GM18867 (cell line): ENCODE data around the gene ETV3.

Experiments used
- ATAC-seq: cut with Tn5 transposase; IDR thresholded peaks from one replicate; pipeline ENCODE4 v1.9.1; 2021; ENCODE audit warnings: mild to moderate bottlenecking, moderate library complexity; ENCODE audit not compliant: unreplicated experiment

The ETV3 gene

DNA sequence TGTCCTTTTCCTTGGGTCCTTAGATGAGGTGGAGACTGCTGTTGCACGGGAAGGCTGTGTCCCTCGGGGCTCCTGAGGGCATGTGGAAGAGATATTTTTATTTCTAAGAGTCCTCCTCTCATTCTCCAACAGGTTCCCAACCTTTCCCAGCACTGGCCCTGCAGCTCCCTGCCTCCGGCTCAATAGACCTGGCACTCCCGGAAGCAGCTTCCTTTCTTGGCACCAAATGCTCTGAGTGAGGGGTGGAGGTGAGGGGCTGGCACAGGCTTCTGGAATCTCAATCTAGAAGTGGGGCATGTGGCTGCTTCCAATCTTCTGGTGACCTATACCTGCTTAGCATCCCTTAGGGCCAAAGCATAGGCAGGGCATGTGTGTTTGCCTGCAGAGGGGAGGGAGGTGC lies 43.1 kb downstream of the ETV3 start:
- no peak for ATAC-seq

DNA sequence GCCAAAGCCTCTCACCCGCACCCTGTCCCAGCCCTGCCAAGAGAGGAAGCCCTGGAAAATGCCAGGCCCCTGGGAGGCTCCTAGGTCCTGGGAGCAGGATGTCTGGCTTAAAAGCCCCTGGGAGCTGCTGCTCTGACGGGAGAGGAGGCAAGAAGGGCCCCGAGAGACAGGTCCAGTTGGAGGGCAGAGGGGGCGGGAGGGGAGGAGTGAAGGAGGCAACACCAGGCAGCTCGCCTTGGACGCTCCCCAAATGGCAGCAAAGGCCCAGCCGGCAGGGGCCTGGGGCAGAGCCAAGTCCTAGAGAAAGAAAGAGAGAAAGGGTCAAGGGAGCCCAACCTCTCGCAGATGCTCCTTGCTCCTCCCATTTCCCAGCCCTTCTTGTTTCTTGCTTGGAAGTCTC lies 45.4 kb downstream of the ETV3 start:
- ATAC-seq = no peak

DNA sequence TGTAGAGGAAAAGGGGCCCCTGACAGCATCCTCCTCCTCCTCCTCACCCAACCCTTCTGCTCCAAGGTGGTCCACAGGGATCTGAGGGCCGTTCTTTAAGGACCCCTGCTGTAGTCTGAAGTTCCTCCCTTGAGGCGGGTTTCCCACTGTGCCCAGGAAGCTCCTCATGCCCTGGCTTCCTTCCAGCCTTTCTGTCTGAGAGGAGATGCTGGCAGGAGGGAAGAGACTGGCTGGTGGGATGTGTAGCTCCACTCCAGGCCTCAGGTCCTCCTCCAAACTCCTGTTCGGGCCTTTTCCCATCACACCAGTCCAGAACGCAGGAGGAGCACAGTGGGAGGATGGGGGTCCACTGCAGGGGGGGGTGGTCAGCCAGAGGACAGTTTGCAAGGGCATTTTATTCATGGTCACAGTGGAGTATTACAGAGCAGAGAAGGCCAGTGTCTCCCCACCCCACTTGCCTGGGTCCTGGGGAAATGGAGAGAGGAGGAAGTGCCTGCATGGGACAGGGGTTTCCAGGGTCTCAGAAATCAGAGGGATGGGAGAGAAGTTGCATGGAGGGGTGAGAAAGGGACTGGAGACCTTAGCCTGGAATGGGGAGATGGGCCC lies 46.4 kb downstream of the ETV3 start:
- ATAC-seq = no peak

DNA sequence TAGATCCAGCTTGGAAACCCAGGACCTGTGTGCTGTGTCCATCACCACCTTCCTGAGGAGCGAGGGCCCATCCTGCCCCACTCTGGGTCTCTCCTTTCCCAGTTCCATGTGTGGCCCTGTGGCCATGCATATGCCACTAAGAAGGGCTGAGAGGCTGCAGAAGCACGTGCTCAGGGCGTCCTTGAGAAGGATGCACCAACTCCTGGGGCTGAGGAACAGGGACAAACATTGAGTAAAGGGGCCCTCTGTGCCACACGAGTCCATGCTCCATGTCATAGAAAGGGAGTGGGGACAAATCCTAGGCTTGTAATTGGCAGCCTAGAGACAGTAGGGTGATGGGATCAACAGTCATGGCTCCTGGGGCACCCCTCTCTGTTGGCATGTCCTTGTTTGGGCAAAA lies 47.0 kb downstream of the ETV3 start:
- ATAC-seq = no peak

DNA sequence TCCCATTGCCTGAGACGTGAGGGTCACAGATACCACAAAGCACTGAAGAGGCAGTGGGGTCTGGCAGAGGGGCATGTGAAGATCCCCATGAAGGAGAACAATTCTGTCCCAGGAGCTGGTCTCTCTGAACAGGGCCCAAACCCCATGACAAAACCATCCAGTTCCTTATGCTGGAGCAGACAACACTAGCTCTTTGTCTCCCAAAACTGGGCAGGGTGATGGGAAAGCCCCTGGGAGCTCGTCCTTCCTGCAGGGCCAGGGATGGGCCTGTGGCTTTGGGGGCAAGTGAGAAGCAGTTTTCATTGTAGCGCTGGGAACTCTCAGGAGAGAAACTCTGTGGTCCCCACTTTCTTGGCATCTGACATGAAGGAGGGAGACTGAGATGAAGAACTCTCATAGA lies 47.4 kb downstream of the ETV3 start:
- ATAC-seq = no peak

DNA sequence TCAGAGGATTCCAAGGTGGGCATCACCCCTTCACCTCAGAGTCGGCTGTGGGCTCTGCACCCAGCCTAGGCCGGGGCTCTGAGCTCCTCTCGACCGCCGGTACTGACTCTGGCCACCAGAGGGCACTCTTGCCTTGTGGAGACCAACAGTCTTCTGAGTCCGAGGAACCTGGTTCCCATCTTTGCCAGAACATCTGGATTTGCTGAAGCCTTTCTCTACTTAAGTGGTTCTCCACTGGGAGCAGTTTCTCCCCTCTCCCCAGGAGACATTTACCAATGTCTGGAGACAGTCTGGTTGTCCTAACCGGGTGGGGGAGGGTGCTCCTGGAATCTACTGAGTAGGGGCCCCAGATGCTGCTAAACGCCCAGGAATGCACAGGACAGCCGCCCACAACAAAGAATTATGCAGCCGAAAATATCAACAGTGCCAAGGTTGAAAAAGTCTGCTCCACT lies 48.0 kb downstream of the ETV3 start:
- ATAC-seq = peak; percentile 40

DNA sequence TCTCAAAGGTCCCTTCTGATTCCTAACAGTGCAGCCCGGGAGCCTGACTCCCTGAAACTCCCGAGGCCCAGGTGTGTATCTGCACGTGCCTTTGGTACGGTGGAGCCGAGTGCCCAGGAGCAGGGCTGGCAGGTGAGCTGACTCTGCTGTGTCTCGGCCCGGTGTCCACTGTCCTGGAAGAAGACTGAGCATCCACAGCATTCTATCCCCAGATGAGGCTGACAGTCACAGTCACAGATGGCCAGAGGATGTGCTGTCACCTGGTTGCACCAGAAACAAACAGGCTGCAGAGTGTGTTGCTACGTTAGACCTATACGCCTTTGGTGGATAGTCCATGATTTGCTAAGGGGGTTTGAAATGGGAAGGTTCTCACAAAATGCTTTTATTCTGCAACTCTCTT lies 48.4 kb downstream of the ETV3 start:
- no peak for ATAC-seq

DNA sequence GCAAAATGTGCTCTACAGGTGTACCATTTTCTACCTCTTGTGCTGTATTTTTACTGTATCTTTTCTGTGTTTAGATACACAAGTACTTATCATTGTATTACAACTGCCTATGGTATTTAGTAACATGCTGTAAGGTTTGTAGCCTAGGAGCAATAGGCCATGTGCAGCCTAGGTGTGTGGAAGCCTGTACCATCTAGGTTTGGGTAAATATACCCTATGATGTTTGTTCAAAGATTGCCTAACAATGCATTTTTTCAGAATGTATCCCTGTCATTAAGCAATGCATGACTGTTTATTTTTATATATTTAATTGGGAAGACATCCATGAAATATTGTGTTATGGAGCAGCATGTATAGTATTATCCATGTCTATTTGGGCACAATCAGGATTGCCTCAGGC lies 49.6 kb downstream of the ETV3 start:
- ATAC-seq = no peak

DNA sequence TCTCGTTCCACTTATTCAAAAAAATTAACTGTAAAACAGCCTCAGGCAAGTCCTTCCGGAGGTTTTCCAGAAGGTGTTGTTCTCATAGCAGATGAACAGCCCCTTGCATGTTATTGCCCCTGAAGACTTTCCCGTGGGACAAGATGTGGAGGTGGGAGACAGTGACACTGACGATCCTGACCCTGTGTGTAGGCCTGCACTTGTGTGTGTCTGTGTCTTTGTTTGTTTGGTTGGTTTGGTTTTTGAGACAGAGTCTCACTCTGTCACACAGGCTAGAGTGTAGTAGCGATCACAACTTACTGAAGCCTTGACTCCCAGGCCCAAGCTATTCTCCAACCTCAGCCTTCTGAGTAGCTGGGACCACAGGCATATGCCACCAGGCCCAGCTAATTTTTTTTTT lies 51.2 kb downstream of the ETV3 start:
- no peak for ATAC-seq

DNA sequence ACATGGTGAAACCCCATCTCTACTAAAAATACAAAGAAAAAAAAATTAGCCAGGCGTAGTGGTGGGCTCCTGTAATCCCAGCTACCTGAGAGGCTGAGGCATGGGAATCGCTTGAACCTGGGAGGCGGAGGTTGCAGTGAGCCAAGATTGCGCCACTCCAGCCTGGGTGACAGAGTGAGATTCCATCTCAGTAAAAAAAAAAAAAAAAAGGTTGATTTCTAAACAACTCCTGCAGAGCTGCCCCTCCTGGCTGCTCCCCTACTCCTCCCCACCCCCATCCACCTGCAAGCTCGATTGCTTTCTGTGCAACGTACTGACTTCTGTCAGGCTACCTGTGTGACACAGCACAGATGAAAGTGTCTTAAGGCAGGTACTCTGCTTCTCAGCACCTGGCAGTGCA lies 51.9 kb downstream of the ETV3 start:
- ATAC-seq = no peak

DNA sequence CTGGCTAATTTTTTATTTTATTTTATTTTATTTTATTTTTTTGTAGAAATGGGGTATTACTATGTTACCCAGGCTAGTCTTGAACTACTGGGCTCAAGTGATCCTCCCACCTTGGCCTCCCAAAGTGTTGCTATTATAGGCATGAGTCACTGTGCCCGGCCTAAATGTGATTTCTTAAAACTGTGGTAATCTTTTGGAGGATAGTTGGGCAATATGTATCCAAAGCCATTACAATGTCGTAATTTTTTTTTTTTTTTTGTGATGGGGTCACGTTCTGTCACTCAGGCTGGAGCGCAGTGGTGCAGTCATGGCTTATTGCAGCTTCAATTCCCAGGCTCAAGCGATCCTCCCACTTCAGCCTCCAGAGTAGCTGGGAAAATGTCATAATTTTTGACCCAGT lies 52.8 kb downstream of the ETV3 start:
- no peak for ATAC-seq

DNA sequence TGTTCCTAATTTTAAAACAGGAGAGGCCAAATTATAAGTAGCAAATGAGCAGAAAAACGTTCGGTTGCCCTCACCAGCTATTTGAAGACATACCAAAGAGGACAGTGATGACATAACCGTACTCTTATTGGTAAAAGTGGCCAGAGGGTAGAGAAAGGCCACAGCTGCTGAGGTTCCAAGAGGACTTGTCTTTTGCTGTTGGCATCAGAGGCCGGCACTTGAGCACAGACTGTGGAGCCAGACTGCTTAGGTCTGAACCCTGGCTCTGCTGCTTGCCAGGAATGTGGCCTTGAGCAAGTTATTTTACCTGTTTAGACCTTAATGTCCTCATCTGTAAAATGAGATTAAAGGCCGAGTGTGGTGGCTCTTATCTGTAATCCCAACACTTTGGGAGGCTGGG lies 53.5 kb downstream of the ETV3 start:
- no peak for ATAC-seq

DNA sequence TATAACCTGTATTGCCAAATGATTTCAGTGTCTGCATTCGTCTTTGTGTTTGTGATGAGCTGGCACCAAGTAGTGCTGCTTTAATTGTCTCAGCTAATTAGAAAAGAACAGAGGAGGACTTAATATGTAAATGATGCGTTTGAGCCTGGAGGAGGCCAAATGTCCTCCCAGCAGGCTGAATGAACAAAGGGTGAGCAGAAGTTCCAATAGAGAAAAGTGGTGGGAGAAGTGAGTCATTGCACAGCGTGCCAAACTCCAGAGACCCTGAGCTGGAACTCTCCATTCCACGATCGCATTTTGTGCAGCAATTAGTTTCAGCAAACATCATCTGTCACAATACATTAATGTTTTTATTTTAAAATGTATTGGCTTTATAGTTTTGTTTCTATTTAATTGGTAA lies 56.5 kb downstream of the ETV3 start:
- no peak for ATAC-seq

DNA sequence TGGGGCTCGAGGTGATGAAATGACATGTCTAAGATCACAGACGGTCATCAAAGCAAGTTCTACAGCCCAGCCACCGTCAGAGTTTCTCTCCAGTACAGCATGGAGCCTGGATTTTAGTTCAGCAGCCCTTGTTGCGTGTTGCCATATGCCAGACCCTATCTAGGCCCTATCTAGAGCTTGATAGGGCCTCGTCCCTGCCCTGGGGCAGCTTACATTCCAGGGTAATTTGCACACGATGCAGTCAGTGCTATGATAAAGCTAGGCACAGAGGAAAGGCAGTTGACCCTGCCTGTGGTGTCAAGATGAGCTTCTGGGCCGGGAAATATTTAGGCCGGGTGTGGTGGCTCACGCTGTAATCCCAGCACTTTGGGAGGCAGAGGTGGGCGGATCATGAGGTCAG lies 57.5 kb downstream of the ETV3 start:
- no peak for ATAC-seq

DNA sequence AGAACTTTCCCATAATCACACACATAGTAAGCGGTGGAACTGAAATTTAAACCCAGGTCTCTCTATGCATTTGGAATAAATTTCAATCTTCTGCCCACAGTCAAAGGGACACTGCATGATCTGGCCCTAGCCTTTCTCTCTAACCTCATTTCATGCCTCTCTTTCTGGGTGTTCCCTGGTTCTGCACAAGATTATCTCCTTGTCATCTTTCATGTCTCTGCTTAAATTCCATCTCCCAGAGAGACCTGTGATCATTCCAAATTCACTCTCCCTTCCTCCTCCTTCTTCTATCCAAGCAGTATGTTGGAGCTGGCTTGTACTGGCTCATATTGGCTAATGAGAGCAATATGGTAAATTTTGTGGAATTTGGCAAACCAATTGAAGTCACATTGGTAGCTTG lies 60.8 kb downstream of the ETV3 start:
- ATAC-seq = no peak

DNA sequence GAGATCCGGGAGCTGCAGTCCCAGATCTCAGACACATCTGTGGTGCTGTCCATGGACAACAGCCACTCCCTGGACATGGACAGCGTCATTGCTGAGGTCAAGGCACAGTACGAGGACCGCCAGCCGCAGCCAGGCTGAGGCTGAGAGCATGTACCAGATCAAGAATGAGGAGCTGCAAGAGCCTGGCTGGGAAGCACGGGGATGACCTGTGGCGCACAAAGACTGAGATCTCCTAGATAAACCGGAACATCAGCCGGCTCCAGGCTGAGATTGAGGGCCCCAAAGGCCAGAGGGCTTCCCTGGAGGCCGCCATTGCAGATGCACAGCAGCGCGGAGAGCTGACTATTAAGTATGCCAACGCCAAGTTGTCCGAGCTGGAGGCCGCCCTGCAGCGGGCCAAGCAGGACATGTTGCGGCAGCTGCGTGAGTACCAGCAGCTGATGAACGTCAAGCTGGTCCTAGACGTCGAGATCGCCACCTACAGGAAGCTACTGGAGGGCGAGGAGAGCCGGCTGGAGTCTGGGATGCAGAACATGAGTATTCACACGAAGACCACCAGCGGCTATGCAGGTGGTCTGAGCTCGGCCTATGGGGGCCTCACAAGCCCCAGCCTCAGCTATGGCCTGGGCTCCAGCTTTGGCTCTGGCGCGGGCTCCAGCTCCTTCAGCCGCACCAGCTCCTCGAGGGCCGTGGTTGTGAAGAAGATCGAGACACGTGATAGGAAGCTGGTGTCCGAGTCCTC lies 64.1 kb downstream of the ETV3 start:
- ATAC-seq = no peak
